PFSK-1 (cell line): Measurements from ENCODE around the gene IRF6.

Experiments
- FOXP2 ChIP-seq: optimal IDR thresholded peaks from 2 replicates; pipeline ENCODE3; 2011; ENCODE audit warnings: borderline replicate concordance, control low read depth, inconsistent platforms; ENCODE audit not compliant: insufficient read depth; ENCODE audit errors: extremely low read length, extremely low read depth
- POLR2AphosphoS5 ChIP-seq: IDR thresholded peaks from 2 replicates; pipeline ENCODE4 v1.6.1; 2012; ENCODE audit warnings: low read depth, mild to moderate bottlenecking, control low read depth, low read length, moderate library complexity
- SIN3A ChIP-seq: IDR thresholded peaks from 2 replicates; pipeline ENCODE4 v1.6.1; 2012; ENCODE audit warnings: mild to moderate bottlenecking, low read length, moderate library complexity, borderline replicate concordance; ENCODE audit not compliant: insufficient read depth
- TAF1 ChIP-seq: IDR thresholded peaks from 2 replicates; pipeline ENCODE4 v1.6.1; 2012; ENCODE audit warnings: low read length, control low read depth, borderline replicate concordance; ENCODE audit not compliant: insufficient read depth
- TF ChIP-seq, protein P1 (sequence below), 2 experiments: IDR thresholded peaks; 2 replicates each; pipeline versions ENCODE4 v1.6.1 to v1.8.0; 2011 to 2012; ENCODE audit warnings: low read depth in 2 of 2, low read length in 2 of 2, control low read depth in 1 of 2, inconsistent platforms in 1 of 2, mild to moderate bottlenecking in 1 of 2, moderate library complexity in 1 of 2; ENCODE audit not compliant: insufficient read depth in 1 of 2

Gene IRF6

DNA sequence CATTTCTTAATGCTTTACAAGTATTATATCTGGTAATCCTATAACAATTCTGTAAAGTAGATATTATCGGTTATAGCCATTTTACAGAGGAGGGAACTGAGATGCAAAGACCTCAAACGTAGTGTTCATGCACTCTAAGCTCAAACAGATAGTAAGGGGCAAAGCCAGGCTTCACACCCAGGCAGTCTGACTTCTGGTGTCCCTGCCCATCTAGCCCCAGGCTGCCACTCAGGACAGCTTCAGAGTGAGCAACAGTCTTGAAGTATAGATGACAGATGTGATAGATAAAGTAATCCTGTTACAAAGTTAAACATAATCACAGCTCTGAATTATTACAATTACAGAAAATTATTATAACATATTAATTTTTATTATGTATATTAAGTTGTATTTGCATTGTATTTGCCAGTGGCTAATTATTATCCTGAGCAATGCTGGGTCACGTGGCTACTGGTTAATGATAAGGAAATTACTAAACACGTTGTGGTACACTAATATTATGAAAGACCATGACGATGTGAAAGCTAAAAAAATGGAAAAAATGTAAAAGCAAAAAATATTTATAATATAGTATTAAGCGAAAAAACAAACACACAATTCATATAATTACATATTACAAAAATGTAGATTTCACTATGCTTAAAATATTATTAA lies 56.1 kb downstream of the IRF6 start:
- TF ChIP-seq, protein P1, sequence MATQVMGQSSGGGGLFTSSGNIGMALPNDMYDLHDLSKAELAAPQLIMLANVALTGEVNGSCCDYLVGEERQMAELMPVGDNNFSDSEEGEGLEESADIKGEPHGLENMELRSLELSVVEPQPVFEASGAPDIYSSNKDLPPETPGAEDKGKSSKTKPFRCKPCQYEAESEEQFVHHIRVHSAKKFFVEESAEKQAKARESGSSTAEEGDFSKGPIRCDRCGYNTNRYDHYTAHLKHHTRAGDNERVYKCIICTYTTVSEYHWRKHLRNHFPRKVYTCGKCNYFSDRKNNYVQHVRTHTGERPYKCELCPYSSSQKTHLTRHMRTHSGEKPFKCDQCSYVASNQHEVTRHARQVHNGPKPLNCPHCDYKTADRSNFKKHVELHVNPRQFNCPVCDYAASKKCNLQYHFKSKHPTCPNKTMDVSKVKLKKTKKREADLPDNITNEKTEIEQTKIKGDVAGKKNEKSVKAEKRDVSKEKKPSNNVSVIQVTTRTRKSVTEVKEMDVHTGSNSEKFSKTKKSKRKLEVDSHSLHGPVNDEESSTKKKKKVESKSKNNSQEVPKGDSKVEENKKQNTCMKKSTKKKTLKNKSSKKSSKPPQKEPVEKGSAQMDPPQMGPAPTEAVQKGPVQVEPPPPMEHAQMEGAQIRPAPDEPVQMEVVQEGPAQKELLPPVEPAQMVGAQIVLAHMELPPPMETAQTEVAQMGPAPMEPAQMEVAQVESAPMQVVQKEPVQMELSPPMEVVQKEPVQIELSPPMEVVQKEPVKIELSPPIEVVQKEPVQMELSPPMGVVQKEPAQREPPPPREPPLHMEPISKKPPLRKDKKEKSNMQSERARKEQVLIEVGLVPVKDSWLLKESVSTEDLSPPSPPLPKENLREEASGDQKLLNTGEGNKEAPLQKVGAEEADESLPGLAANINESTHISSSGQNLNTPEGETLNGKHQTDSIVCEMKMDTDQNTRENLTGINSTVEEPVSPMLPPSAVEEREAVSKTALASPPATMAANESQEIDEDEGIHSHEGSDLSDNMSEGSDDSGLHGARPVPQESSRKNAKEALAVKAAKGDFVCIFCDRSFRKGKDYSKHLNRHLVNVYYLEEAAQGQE (IDR thresholded peaks at IDR 0.05; ENCODE audit: insufficient read depth in 1 of 2, low read depth in 2 of 2, low read length in 2 of 2) = no peak
- TF ChIP-seq SIN3A (no peak), POLR2AphosphoS5 (no peak), FOXP2 (no peak), TAF1 (no peak)

DNA sequence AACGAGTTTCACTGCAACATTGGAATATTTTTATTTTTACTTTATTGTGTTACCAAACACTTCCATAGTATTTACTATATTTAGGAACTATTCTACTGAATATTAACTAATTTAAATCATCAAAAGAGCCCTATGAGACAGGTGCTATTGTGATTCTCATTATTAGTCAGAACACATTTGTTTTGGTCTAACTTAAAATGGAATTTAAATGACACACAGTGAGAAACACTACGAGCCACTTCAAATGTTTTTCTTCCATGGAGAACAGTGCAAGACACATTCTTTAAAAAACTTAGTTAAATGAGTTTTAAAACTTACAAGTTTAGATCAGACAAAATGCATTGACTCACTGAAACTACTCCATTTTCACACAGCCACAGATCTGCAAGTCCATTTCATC lies 56.7 kb downstream of the IRF6 start:
- TF ChIP-seq, protein P1 (IDR thresholded peaks at IDR 0.05; ENCODE audit: insufficient read depth in 1 of 2, low read depth in 2 of 2, low read length in 2 of 2) = no peak
- TF ChIP-seq POLR2AphosphoS5 (no peak), SIN3A (no peak), TAF1 (no peak), FOXP2 (no peak)

DNA sequence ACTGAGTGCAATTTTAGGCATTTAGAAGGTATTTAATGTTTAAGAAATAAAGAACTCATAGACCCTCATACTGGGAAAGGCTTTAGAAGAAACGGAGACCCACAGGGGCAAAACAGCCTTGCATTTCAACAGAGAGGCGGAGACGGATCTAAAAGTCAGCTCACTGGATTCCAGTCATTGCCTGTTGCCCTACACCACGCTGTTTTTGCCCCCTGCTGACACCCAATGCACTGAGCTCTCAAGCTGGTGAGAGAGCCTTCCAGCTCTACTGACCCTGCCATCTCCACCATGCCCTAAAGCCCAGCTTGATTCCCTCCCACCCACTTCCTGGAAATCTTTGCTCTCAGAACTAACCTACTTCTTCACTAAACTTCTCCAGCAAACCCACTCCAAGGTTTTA lies 57.3 kb downstream of the IRF6 start:
- no peak for TF ChIP-seq TAF1
- no peak for TF ChIP-seq SIN3A
- TF ChIP-seq, protein P1 (IDR thresholded peaks at IDR 0.05; ENCODE audit: insufficient read depth in 1 of 2, low read depth in 2 of 2, low read length in 2 of 2) = no peak
- TF ChIP-seq FOXP2 = no peak
- TF ChIP-seq POLR2AphosphoS5 = no peak

DNA sequence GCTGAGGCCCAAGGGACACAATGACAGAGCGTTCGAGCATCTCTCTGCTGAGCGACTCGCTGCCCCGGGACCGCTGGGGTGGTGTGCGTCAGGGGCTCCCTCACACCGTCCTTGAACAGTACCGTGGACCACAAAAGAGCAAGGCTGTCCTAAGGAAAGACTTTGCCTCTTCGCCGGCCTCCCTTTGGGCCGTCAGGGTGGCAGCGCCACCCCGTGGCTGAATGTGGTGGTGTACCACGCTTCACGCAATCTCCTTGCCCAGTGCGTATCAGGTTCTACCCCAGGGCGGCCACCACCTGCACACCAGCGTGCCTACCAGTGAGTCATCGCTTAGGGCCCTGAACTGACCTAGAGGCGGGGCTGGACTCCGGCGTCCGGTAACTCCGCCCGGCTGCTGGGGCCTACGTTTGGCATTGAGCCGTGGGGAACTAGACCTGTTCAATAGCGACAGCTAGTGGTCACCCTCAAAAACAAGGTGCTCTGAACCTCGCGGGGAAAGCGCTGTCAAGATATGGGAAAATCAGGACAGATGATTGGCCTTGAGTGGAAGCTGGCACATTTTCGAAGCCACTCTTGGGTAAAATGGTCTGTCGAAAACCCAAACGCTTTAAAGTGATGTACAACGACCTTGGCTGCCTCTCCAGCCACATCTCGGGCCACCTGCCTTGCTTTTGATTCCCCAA lies 58.2 kb downstream of the IRF6 start:
- TF ChIP-seq, protein P1 (IDR thresholded peaks at IDR 0.05; ENCODE audit: insufficient read depth in 1 of 2, low read depth in 2 of 2, low read length in 2 of 2) = peak; percentile 44 to 66; a peak in 3 of 4 replicates
- TF ChIP-seq TAF1 (no peak), POLR2AphosphoS5 (no peak), SIN3A (no peak), FOXP2 (peak; percentile 90)
